HG03025 (cell line): ENCODE measurements around the gene KCNJ13.
"Not testable (repeated sequence)": the region's sequence is repeated elsewhere in the genome, so short reads cannot be mapped to it uniquely, and the experiment has no call there.

Experiments
- ATAC-seq: cut with Tn5 transposase; IDR thresholded peaks from one replicate; pipeline ENCODE4 v1.9.1; 2021; ENCODE audit warnings: mild to moderate bottlenecking, moderate library complexity; ENCODE audit not compliant: unreplicated experiment, low FRiP score

KCNJ13 gene

DNA sequence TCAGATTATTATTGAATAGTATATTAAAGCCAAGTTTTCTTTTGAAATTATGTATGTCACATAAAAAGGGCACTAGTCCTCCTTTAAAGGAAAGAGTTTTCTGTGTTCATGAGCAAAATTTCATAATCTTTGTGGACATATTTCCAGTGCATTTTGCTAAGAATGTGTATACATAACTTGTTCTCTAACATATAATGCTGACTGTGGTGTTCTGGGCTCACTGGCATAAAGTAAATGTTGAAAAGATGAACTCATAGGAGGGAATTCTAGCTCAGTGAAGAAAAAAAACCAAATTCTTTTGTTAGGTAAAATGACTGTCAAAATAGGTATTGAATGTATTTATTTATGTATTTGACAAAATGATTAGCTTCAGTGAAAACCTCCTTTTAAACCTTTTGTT, 6.2 kb downstream of the KCNJ13 start:
- ATAC-seq: no peak

GRCh38 chr2:232767866-232768265, 8.5 kb downstream of the KCNJ13 start:
- no peak for ATAC-seq

DNA sequence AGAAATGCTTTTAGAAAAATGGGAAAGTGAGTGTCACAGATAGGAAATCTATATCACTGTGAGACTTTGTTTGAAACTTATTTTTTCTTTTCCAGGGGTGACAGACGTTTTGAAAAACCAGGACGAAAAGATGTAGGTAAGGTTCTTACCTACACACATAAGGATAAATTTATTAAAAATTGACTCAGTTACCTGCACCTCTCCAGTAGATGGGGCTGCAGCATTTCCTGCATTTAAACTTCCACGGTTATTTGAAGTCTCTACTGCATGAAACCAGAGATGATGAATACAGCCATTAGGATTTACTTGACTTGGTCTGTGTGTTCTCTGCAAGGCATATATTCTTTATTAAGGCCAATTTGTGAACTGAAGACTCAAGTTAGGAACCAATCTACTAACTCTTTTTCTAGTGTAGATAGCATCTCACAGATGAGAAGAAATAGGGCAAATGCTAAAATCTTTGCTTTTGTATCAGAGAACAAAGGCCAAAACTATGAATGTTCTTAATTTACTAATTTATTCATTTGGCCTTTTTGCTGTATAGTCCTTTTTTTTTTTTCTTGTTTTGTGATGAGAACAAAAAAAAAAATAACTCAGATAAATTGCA, 15.0 kb downstream of the KCNJ13 start:
- no peak for ATAC-seq

DNA sequence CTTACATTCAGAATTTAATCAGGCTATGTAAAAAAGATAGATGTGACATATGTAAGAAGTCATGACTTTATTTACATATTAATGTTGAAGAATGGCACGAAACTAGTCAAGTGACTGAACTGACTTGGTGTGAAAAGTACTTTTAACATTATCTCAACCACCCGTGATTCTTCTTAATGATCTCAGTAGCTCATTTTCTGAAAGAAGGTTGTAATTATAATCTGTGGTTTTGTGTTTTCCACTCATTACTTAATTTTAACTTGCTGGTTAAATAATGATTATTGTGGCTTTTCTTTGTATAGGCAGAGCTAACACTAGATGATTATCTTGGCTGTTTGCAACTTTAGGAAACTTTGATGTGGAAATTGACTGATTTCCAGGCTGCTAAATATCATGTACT, 18.5 kb downstream of the KCNJ13 start:
- ATAC-seq: no peak

DNA sequence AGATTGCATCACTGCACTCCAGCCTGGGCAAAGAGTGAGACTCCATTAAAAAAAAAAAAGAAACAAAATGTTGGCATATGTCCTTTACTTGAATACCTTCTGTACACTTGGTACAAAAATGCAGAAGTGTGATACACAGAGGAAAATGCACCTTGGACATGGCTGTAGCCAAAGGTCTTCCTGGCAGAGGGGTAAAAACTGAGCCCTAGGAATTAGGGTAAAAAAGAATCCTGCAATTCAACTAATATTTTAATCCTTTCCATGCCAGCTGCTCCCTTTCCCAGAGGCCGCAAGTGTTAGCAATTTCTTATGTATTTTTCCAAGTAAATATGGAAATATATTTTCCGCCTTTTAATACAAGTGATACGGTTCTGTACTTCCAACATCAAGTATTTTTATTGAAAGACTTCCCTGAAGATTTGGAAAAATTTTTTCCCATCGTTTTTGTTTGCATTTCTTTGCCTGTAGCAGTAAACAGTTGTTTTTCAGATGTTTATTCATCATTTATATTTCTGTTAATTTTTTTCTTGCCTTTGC, 26.2 kb downstream of the KCNJ13 start:
- no peak for ATAC-seq

DNA sequence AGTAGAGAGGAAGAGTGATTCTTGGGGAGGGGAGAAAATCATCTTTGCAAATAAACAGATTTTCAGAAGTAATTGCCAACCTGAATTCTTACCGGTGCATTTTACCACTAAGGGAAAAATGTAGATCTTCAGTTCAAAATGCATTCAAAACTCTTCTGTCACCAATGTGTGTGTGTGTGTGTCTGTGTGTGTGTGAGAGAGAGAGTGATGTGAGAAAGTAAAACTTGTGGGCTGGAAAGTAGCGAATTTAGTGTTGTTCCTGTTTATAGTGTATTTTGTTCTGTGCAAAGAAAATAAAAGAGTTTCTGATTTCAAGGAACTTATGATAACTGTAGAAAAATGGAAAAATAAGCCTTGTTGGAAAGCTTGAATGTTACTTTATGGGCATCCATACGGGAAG, 27.0 kb downstream of the KCNJ13 start:
- no peak for ATAC-seq

DNA sequence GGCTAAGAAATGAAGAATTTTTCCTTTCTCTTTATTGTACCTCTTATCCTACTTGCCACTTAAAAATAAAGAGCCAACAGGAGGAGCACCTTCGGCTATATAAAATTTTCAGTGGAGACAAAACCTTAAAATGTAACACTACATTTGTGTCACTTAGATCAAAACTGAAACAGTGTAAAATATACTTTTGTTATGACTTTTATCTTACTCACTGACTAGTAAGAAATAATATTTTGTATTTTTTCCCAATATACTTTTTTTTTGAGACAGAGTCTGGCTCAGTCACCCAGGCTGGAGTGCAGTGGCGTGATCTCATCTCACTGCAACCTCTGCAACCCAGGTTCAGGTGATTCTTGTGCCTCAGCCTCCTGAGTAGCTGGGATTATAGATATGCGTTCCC, 28.3 kb downstream of the KCNJ13 start:
- ATAC-seq: no peak

- ATAC-seq: no peak
Measured at GRCh38 chr2:232744963-232745362, 31.4 kb downstream of the KCNJ13 start.

GRCh38 chr2:232741972-232742371, 34.4 kb downstream of the KCNJ13 start:
- ATAC-seq: no peak

DNA sequence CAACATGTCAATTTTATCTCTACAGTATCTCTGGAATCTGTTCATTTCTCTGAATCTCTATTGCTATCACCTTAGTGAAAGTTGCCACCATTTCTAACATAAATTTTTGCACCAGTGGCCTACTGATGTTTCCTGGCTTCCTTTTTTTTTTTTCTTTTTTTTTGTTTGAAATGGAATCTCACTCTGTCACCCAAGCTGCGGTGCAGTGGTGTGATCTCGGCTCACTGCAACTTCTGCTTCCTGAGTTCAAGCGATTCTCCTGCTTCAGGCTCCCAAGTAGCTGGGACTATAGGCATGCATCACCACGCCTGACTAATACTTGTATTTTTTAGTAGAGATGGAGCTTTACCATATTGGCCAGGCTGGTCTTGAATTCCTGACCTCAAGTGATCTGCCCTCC, 35.1 kb downstream of the KCNJ13 start:
- ATAC-seq: no peak

DNA sequence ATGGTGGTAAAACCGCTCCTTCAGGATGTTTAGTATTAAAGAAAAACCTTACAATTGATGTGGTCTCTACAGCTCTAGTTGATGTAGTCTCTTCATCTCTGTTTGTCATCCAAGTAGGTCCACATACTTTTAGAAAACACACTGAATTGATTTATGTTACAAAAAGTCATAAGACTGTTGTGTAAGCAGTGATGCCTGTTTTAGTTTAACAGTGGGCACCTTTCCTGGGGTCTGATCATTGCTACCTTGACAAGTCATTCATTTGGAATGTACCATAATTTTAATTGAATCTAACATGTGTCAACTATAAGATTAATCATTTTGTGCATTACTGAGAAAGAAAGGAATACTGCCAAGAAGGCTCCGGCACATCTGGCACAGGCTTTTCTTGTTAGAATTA, 44.9 kb downstream of the KCNJ13 start:
- ATAC-seq: no peak

DNA sequence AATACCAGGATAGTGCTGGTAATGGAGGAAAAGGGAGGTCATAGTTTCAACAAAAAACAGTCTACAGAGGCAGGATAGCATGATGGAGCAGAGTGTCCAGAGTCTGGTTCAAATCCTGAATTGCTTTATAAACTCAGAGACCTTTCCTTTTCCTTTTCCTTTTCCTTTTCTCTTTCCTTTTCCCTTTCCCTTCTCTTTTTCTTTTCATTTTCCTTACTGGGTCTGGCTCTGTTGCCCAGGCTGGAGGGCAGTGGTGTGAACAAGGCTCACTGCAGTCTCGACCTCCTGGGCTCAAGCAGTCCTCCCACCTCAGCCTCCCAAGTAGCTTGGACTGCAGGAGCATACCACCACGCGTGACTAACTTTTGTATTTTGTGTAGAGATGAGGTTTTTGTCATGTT, 47.6 kb downstream of the KCNJ13 start:
- ATAC-seq: no peak

GRCh38 chr2:232723027-232723426, 53.3 kb downstream of the KCNJ13 start:
- no peak for ATAC-seq

DNA sequence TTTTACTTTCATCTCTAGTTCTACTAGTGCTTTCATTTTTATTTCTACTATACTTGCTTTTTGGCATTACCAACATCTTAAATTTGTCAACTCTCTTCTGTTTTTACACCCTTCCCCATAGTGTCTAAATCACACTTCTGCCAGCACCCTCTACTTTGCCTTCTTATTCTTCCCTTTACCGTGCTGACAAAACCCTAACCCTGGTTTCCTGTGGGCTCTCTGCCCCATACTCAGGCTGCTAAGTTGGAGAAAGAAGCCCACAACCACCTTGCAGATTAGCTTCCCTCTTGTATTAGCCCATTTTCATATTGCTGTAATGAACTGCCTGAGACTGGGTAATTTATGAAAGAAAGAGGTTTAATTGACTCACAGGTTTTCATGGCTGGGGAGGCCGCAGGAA, 54.5 kb downstream of the KCNJ13 start:
- no peak for ATAC-seq

DNA sequence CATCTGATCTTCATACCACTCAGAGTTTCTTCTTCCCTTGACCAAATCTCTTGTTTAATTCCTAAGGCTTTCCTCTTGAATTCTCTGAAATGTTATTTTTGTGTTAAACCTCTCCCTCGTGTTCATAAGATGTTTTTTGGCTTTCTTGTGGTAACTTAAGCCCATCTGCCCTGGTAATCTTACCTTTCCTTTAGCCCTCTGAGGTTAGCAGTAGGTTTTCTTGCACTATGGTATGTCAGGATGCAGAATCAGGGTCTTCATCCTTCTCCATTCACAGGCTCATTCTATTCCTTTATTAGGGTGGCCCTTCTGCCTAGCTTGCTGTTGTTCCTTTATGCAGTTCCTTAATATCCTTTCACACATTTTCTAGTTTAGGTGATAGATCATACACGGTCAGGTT, 55.1 kb downstream of the KCNJ13 start:
- ATAC-seq: no peak

- ATAC-seq: not testable (repeated sequence)
Measured at GRCh38 chr2:232720056-232720455, 56.3 kb downstream of the KCNJ13 start.
